ENCODE results near the gene PSME3IP1. TPM values are rescaled to one million over a fixed set of nuclear protein-coding genes. Genes with fewer than 3 reads are reported as not detected.

The PSME3IP1 gene
- total and polyA plus RNA-seq, 2 of the 4 experiments (the other 2 are of a cell fraction) = 50.2 to 75.2 TPM

DNA sequence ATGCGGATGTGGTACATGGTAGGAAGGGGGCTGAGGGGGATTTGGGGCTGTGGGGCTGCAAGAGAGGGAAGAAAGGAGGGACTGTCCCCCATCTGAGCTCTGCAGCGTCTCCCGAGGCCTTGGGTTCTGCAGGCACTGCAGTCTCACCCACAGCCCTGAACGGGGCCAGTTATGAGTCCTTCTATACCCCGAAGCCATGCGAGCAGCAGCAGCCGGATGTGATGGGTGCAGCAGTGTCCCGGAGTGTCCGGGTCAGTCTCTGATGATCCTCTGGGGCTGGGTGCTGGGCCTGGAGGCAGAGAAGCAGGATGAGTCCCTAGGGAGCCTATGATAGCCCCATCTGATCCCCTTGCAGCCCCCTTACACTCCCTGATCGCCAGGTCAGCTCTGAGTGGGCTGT is 52.0 kb downstream of the PSME3IP1 start:
- dilution Hi-C loops (cut with HindIII; ENCODE audit: low sequenced_read_pairs, unreplicated experiment) (no loop called here), intact Hi-C loops (cut with micrococcal nuclease) (no loop called here), in situ Hi-C loops (cut with MboI; ENCODE audit: low sequenced_read_pairs) (no loop called here)
- Histone ChIP-seq H3K18ac (ENCODE audit: low read depth, low read length) (no peak overlapping the region), H2BK5ac (ENCODE audit: low read depth, low read length, poor library complexity, severe bottlenecking) (no peak overlapping the region), H3K9ac (ENCODE audit: low read depth, low read length) (no peak overlapping the region), H3K9me1 (ENCODE audit: insufficient read depth, low read length) (peaks cover 3% of the 10 kb centered on the region; the same call in 1 of the 2 replicates), H3K4ac (ENCODE audit: low read depth, low read length) (no peak overlapping the region), H4K20me1 (ENCODE audit: insufficient read depth, low read length) (no peaks in the 10 kb centered on the region), H3K4me3 (ENCODE audit: insufficient read depth, low read depth, low read length) (no peak overlapping the region), H3K36me3 (ENCODE audit: control insufficient read depth, insufficient read depth, low read length) (no peaks in the 10 kb centered on the region; the same call in 1 of the 2 replicates), H3K14ac (replicated peaks; ENCODE audit: low read depth, low read length) (no peak overlapping the region), H2BK15ac (ENCODE audit: low read depth, low read length) (no peak overlapping the region), H3K79me1 (ENCODE audit: low read depth in 1 of 2, low read length in 2 of 2) (no peaks in the 10 kb centered on the region), H4K8ac (ENCODE audit: low read depth in 2 of 2, low read length in 2 of 2) (no peak overlapping the region), H4K5ac (ENCODE audit: low read depth, low read length) (no peak overlapping the region), H2BK20ac (ENCODE audit: low read depth, low read length) (no peak overlapping the region), H3K27ac (ENCODE audit: insufficient read depth, low read length) (no peak overlapping the region), H3K23ac (ENCODE audit: low read depth, low read length) (no peak overlapping the region), H3K27me3 (ENCODE audit: control insufficient read depth, insufficient read depth, low read length) (no peaks in the 10 kb centered on the region), H2BK120ac (ENCODE audit: low read depth, low read length) (no peak overlapping the region), H2AK5ac (ENCODE audit: low read depth, low read length) (no peak overlapping the region), H3K4me2 (ENCODE audit: low read depth, low read length) (no peak overlapping the region), H2AFZ (replicated peaks; ENCODE audit: low read length, poor library complexity) (no peak overlapping the region), H4K91ac (ENCODE audit: insufficient read depth, low read depth, low read length) (no peak overlapping the region), H2AK9ac (replicated peaks; ENCODE audit: low read depth, low read length, poor library complexity) (no peak overlapping the region), H3K9me3 (ENCODE audit: control insufficient read depth, insufficient read depth, low read length) (no peaks in the 10 kb centered on the region), H3K56ac (ENCODE audit: extremely low read depth, insufficient read depth, low read length) (no peak overlapping the region), H3K4me1 (ENCODE audit: control insufficient read depth, insufficient read depth, low read length) (no peaks in the 10 kb centered on the region)
- no TSS peak for BruUV-seq (replicated peaks)
- POLR2A ChIA-PET (ENCODE audit: unreplicated experiment) = no interaction called here
- 86% methylated on average over 4 of the region's 10 CpGs; no CpG with 5 or more reads in 1 of the 2 experiments for WGBS, 2 experiments (ENCODE audit: extremely low coverage in 2 of 2, insufficient read length in 1 of 2)
- no peak for ATAC-seq (ENCODE audit: low read depth)
- no peak for DNase-seq
- CTCF ChIA-PET = no interaction called here
- TF ChIP-seq FOS (IDR thresholded peaks at IDR 0.05; ENCODE audit: low read depth, low read length) = no peak
- no peak for TF ChIP-seq MAFK (IDR thresholded peaks at IDR 0.05; ENCODE audit: low read depth, low read length)
- TF ChIP-seq, protein P1, sequence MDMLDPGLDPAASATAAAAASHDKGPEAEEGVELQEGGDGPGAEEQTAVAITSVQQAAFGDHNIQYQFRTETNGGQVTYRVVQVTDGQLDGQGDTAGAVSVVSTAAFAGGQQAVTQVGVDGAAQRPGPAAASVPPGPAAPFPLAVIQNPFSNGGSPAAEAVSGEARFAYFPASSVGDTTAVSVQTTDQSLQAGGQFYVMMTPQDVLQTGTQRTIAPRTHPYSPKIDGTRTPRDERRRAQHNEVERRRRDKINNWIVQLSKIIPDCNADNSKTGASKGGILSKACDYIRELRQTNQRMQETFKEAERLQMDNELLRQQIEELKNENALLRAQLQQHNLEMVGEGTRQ (IDR thresholded peaks at IDR 0.05; ENCODE audit: low read depth, low read length) = no peak
- TF ChIP-seq SMC3 (IDR thresholded peaks at IDR 0.05; ENCODE audit: low read depth, low read length) = no peak
- no peak for TF ChIP-seq BHLHE40 (IDR thresholded peaks at IDR 0.05; ENCODE audit: low read depth, low read length)
- no peak for TF ChIP-seq RFX5 (IDR thresholded peaks at IDR 0.05; ENCODE audit: low read depth, low read length)
- TF ChIP-seq POLR2A (IDR thresholded peaks at IDR 0.05; ENCODE audit: low read depth, low read length) = no peak
- TF ChIP-seq RAD21 (IDR thresholded peaks at IDR 0.05; ENCODE audit: low read length) = no peak
- no peak for TF ChIP-seq RCOR1 (IDR thresholded peaks at IDR 0.05; ENCODE audit: insufficient replicate concordance, low read length)
- TF ChIP-seq MXI1 (IDR thresholded peaks at IDR 0.05; ENCODE audit: borderline replicate concordance, low read depth, low read length) = no peak
